HG03095 (cell line): ENCODE data around the gene PTPN23.
"Not testable (repeated sequence)": the region's sequence is repeated elsewhere in the genome, so short reads cannot be mapped to it uniquely, and the experiment has no call there.

Experiments used
- ATAC-seq: cut with Tn5 transposase; IDR thresholded peaks from one replicate; pipeline ENCODE4 v1.9.1; 2021; ENCODE audit warnings: moderate library complexity; ENCODE audit not compliant: unreplicated experiment

Gene PTPN23

DNA sequence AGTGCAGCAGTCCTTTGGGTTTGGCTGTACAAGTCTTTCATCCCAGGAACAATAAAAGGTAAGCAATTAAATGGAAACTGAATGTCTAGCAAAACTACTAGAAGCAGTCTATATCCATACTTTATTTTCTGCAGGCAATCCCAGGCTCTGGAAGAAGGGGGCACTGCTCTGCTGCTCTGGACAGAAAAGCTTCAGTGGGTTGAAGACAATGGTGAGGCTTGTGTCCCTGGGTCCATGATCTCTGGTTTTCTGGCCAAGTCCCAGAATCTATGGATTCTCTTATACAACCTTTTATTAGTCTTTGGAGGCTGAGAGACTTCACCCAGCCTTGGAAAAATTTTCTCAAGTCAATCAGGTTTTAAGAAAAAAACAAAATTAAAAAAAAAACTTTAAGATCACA lies 59.3 kb downstream of the PTPN23 start:
- ATAC-seq: no peak

DNA sequence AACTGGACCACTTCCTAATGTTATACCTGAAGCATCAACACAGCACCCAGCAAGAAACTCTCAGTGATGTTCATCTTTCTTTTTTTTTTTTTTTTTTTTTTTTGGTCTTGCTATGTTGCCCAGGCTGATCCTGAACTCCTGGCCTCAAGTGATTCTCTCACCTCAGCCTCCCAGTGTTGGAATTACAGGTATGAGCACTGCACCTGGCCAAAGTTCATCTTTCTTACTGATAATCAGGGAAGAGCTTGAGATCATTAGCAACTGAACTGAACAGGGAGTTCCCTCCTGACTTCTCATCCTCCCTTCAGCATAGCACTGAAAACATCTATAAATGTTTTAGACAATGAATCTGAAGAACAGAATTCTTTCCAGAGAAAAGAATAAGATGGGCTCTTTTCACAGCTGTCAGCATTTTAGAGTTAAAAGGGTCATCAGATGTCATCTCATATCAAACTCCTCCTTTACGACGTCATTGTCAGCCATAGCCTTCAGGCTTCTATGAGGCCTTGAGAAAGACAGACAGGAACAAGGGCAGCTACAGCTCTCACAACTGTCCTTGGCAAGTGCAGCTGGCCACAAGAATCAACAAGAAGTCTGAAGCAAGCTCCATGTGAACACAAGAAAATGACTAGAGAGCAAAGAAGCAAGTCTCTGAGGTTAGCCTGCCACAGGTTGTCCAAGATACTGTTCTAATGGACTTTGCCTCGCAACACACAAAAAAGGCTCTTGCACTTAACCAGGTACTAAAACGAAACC lies 61.2 kb downstream of the PTPN23 start:
- ATAC-seq: no peak

DNA sequence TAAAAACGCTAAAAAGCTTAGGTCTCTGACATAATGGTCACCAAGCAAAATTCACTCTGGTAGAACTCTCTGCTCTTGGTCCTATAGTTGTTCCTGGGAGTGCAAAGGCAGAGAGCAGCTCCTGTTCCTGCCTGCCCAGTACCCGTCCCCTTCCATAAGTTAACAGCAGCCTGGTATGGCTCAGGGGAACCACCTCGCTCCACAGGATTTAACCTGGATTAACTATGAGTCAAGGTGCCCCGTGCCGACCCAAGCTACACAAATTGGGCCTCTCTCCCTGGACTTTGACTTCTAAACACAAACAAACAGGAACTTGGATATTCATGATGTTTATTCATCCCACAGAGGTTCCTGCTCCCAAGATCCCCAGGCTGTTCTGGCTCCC lies 62.8 kb downstream of the PTPN23 start:
- ATAC-seq: no peak

DNA sequence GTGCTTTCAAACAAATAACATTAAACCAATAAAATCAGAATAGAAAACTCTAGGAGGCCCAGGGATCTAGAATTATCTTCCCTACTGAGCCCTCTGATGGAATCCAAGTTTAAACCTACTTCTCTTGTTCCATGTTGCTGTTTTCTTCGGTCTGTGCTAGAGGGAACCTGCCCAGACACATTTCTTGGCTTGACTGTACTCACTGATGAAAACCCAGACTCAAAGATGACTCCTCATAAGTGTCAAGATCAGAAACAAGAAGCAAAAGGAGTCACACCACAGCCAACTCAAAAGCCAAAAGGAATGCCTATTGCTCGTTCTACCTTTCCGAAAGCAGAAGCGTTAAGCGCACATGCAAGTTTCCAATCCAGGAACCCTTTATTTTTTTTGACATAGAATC lies 63.3 kb downstream of the PTPN23 start:
- no peak for ATAC-seq

DNA sequence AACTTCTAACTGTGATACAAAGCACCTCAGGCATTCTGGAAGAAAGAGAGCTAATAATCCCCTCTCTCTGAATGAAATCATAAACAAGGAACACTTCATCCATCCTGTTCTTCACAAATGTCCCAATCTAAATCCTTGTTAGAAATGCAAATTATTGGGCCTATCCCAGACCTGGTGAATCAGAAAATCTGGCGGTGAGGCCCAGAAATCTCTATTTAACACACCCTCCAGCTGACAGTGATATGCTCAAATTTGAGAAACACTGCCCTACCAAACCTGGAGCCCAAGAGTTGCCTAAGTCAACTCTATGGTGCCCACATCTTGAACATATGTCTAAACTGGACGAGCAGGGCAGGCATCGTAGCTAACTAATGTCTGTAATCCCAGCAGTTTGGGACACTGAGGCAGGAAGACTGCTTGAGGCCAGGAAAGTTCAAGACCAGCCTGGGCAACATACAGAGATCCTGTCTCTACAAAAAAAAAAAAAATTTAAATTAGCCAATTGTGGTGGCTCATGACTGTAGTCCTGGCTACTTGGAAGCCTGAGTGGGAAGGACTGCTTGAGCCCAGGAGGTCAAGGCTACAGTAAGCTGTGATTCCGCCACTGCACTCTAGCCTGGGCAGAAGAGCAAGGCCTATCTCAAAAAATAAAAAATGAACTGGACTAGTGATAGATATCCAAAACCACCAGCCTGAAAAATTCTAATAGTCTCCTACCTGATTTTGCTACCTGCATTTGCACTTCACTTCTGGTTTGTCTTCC lies 71.8 kb downstream of the PTPN23 start:
- ATAC-seq: no peak

DNA sequence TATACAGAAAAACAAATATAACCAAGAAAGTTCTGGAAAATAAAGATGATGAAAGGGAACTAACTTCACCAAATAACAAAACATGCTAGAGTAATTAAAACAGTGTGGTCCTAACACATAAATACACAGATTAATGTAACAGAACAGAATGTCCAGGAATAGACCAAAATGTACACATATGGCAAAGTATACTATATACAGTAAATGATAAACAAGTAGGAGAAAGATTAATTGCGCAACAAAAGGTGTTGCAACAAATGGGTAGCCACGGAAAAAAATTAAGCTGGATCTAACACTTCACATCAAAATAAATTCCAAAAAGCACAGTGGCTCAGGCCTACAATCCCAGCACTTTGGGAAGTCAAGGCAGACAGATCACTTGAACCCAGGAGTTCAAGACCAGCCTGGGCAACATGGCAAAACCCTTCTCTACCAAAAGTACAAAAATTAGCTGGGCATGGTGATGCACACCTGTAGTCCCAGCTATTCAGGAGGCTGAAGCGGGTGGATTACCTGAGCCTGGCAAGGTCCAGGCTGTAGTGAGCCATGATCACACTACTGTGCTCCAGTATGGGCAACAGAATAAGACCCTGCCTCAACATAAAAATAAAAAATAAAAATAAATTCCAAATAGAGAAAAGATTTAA lies 75.1 kb downstream of the PTPN23 start:
- ATAC-seq: no peak

DNA sequence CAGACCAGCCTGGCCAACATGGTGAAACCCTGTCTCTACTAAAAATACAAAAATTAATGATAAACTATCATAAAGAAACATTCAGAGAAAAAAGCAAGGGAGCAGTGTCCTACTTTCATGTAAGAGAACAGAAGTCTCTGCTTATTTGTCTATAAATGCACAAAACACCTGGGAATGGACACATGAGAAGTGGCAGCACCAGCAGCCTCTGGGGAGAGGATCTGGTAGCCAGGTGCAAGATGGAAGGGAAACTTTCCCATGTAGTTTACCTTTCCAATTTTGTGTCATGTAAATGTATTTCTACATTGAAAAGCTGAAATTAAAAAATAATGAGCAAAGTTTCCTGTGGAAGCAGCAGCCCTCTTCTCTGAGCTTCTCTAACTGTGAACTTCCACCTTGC lies 76.2 kb downstream of the PTPN23 start:
- no peak for ATAC-seq

DNA sequence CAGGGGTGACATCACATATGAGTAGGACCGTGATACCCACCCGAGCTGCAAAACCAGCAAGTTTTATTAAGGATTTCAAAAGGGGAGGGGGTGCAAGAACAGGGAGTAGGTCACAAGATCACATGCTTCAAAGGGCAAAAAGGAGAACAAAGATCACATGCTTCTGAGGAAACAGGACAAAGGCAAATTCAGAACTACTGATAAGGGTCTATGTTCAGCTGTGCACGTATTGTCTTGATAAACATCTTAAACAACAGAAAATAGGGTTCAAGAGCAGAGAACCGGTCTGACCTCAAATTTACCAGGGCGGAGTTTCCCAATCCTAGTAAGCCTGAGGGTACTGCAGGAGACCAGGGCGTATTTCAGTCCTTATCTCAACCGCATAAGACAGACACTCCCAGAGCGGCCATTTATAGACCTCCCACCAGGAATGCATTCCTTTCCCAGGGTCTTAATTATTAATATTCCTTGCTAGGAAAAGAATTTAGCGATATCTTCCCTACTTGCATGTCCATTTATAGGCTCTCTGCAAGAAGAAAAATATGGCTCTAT lies 78.8 kb downstream of the PTPN23 start:
- ATAC-seq: not testable (repeated sequence)
